AG09309 (cell line): Measurements from ENCODE around the gene LINS1.

Experiments
- DNase-seq: peaks from one replicate; pipeline ENCODE4 v3.0.0-alpha.2; 2010; ENCODE audit warnings: low read depth
- H3K4me3 ChIP-seq: 2 replicates; pipeline ENCODE4 v1.5.1; 2011; ENCODE audit warnings: mild to moderate bottlenecking, low read depth, low read length, moderate library complexity; ENCODE audit not compliant: control insufficient read depth
- CTCF ChIP-seq: IDR thresholded peaks from 2 replicates; pipeline ENCODE4 v1.5.1; 2011; ENCODE audit warnings: mild to moderate bottlenecking, low read depth, low read length, inconsistent platforms; ENCODE audit not compliant: insufficient read depth, control insufficient read depth; ENCODE audit errors: missing control alignments

Gene LINS1

GRCh38 chr15:100642213-100642949, 40.4 kb upstream of the LINS1 start:
- no peak for TF ChIP-seq CTCF
- DNase-seq: no peak
- no peak overlapping the region for H3K4me3 ChIP-seq

- no peak for DNase-seq
- H3K4me3 ChIP-seq: no peak overlapping the region
- no peak for TF ChIP-seq CTCF
Observed at GRCh38 chr15:100638177-100638730, 36.3 kb upstream of the LINS1 start.

DNA sequence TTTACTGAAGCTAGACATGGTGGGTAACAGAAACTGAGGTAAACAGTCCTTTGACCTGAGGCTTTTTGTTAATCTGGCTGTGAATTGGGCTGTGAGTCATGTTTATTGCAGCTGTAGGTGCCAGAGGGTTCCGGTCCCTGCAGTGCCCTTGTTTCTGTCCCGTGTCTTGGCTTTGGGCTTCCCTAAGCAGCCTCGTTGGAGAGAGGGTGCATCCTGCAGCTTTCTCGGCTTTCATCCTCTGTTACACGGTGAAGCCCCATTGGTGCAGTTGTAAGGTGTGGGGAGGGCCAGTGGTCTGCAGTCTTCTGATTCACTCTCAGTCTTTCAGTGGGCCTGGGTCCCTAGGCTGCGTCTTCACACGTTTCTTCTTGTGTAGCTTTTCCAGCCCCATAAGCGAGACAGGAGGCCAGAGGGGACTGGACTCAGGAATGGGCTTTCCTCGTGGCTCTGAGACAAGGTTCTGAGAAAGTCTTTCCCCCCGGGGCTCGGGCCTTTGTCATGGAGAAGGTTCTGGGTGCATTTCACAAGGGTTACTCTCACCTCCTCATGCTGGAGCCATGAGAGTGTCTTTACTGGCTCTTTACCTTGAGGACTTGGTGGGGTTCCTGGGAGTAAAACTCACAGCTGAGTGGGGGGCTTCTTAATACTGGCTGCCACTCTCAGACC, 33.6 kb upstream of the LINS1 start:
- H3K4me3 ChIP-seq: no peak overlapping the region
- no peak for DNase-seq
- TF ChIP-seq CTCF: no peak

DNA sequence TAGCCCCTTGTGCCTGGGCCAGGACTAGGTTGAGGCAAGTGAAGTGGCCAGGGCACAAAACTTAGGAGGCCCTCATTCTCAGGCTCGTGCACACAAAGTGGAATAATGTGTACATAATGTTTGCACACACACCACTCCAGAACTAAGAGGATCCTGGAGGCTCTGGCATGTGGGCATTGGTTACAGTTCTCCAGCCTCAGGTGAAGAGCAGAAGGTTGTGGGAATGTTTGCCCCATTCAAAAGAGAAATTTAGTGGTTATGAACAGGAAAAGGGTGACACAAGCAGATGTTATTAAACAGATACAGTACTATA, 31.7 kb upstream of the LINS1 start:
- no peak overlapping the region for H3K4me3 ChIP-seq
- no peak for DNase-seq
- TF ChIP-seq CTCF: no peak

- H3K4me3 ChIP-seq: no peak overlapping the region
- TF ChIP-seq CTCF: no peak
- DNase-seq: no peak
Observed at GRCh38 chr15:100631831-100632230, 29.8 kb upstream of the LINS1 start.

DNA sequence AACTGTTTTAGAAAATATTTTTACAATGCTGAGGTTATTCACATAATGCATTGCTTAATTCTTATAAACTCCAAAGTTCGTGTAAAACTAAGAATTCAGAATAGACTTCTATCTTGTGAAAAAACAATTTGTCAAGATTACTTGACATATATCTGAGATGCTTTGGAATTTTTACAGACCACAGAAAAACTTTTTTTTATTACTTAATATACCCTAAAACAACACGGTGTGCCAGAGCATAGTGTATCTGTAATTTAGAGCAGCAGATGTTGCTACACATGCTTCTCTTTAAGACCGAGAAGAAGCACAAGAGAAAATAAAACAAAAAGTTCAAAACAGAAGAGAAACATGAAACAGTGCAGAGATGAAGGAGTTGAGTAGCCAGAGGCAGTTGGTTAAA, 26.8 kb upstream of the LINS1 start:
- peak; percentile 88 for DNase-seq
- TF ChIP-seq CTCF: no peak

More for the DNA sequence above, 26.8 kb upstream of the LINS1 start:
- H3K4me3 ChIP-seq: no peak overlapping the region
